Measurements from ENCODE around the gene GABRA6. TPM values are rescaled to one million over a fixed set of nuclear protein-coding genes. Genes with fewer than 3 reads are reported as not detected.

GABRA6 gene
- total and polyA plus RNA-seq, 2 of the 13 experiments (the other 11 are each of a cell fraction or from before 2014, with no cell fraction given), result not detected

DNA sequence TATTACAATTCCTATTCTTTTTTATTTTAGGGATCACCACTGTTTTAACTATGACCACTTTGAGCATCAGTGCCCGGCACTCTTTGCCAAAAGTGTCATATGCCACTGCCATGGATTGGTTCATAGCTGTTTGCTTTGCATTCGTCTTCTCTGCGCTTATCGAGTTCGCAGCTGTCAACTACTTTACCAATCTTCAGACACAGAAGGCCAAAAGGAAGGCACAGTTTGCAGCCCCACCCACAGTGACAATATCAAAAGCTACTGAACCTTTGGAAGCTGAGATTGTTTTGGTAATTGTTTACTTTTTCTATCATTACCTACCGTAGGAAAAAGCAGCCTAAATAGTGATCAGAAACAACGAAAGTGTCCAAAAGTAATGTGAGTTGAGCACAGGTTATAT is 6.4 kb downstream of the GABRA6 start (continued):
- TF ChIP-seq, protein P1, sequence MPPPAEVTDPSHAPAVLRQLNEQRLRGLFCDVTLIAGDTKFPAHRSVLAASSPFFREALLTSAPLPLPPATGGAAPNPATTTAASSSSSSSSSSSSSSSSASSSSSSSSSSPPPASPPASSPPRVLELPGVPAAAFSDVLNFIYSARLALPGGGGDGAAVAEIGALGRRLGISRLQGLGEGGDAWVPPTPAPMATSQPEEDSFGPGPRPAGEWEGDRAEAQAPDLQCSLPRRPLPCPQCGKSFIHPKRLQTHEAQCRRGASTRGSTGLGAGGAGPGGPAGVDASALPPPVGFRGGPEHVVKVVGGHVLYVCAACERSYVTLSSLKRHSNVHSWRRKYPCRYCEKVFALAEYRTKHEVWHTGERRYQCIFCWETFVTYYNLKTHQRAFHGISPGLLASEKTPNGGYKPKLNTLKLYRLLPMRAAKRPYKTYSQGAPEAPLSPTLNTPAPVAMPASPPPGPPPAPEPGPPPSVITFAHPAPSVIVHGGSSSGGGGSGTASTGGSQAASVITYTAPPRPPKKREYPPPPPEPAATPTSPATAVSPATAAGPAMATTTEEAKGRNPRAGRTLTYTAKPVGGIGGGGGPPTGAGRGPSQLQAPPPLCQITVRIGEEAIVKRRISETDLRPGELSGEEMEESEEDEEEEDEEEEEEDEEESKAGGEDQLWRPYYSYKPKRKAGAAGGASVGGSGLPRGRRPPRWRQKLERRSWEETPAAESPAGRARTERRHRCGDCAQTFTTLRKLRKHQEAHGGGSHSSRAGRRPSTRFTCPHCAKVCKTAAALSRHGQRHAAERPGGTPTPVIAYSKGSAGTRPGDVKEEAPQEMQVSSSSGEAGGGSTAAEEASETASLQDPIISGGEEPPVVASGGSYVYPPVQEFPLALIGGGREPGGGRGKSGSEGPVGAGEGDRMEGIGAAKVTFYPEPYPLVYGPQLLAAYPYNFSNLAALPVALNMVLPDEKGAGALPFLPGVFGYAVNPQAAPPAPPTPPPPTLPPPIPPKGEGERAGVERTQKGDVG (CRISPR knock-in tag; IDR thresholded peaks at IDR 0.05; ENCODE audit: borderline replicate concordance), result no peak
- no peak for TF ChIP-seq NONO (IDR thresholded peaks at IDR 0.05)
- TF ChIP-seq NONO (CRISPR knock-in tag; conservative IDR thresholded peaks at IDR 0.05), result no peak
- no peak for TF ChIP-seq ZNF432 (CRISPR knock-in tag; IDR thresholded peaks at IDR 0.05; ENCODE audit: borderline replicate concordance)
- TF ChIP-seq PCBP2 (optimal IDR thresholded peaks at IDR 0.05; ENCODE audit: low read depth, low read length, poor library complexity, severe bottlenecking), result no peak
- no peak for TF ChIP-seq ZNF431 (CRISPR knock-in tag; IDR thresholded peaks at IDR 0.05; ENCODE audit: borderline replicate concordance, low read depth)
- no peak for TF ChIP-seq NKX3-1 (CRISPR knock-in tag; IDR thresholded peaks at IDR 0.05)

DNA sequence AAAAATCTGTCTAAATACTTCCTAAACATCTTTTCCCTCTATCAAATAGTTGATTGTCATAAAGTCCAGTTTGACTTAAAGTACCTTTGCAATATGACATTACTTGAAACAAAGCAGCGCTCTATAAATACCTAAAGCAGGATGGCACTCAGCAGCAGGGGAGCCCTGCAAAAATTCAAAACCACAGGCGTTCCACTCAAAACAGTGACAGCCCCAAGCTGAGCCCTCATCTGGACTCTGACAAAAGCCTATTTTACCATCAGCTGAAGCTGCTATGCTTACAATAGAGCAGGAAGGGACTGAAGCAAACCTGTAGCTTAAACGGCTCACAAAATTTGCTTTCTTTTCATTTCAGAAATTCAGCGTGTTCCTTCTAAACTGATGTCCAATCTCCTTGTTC is 11.5 kb downstream of the GABRA6 start:
- FAIRE-seq (no peak), DNase-seq (ENCODE audit: low spot score) (no peak), ATAC-seq (no peak)
- no peak overlapping the region for H2AFZ ChIP-seq (ENCODE audit: low read length)
- H3K27me3 ChIP-seq (ENCODE audit: control insufficient read depth in 1 of 2, insufficient read depth in 2 of 2, low read length in 2 of 2), result no peaks in the 10 kb centered on the region
- in situ Hi-C loops (cut with HindIII; ENCODE audit: extremely low pct_ligation_motif_present, low pct_unique_long_range_greater_than_20kb) (no loop called here), intact Hi-C loops (cut with micrococcal nuclease; ENCODE audit: unreplicated experiment) (no loop called here)
- H3K9ac ChIP-seq (ENCODE audit: insufficient read depth, low read depth, low read length), result no peak overlapping the region
- CTCF ChIA-PET (ENCODE audit: low intra/inter-chr PET ratio, low total read pairs), result no interaction called here
- no peak overlapping the region for H3K4me3 ChIP-seq (replicated peaks in 1 of 3; ENCODE audit: insufficient read depth in 1 of 3, low read depth in 2 of 3, low read length in 3 of 3)
- no peaks in the 10 kb centered on the region for H4K20me1 ChIP-seq (ENCODE audit: insufficient read depth, low read length)
- H3K79me2 ChIP-seq (ENCODE audit: insufficient read depth, low read length), result no peaks in the 10 kb centered on the region
- H3K27ac ChIP-seq (ENCODE audit: extremely low read length, insufficient read depth, low read length), result no peak overlapping the region
- no peaks in the 10 kb centered on the region for H3K36me3 ChIP-seq (replicated peaks in 1 of 2; ENCODE audit: control insufficient read depth in 1 of 2, insufficient read depth in 2 of 2, low read length in 2 of 2)
- POLR2A ChIA-PET, result no interaction called here
- TF ChIP-seq, protein P2, sequence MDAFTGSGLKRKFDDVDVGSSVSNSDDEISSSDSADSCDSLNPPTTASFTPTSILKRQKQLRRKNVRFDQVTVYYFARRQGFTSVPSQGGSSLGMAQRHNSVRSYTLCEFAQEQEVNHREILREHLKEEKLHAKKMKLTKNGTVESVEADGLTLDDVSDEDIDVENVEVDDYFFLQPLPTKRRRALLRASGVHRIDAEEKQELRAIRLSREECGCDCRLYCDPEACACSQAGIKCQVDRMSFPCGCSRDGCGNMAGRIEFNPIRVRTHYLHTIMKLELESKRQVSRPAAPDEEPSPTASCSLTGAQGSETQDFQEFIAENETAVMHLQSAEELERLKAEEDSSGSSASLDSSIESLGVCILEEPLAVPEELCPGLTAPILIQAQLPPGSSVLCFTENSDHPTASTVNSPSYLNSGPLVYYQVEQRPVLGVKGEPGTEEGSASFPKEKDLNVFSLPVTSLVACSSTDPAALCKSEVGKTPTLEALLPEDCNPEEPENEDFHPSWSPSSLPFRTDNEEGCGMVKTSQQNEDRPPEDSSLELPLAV (CRISPR knock-in tag; conservative IDR thresholded peaks at IDR 0.05; ENCODE audit: low read depth), result no peak
- TF ChIP-seq, protein P3, sequence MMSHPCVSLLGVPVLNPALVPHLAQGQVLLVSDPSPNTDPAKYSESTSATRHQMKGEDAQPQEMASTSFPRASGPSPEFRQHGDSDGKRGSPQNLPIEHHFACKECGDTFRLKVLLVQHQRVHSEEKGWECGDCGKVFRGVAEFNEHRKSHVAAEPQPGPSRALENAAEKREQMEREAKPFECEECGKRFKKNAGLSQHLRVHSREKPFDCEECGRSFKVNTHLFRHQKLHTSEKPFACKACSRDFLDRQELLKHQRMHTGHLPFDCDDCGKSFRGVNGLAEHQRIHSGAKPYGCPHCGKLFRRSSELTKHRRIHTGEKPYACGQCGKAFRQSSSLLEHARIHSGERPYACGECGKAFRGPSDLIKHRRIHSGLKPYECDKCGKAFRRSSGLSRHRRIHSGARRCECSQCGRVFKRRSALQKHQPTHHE (CRISPR knock-in tag; IDR thresholded peaks at IDR 0.05; ENCODE audit: borderline replicate concordance), result no peak
- TF ChIP-seq, protein P4, sequence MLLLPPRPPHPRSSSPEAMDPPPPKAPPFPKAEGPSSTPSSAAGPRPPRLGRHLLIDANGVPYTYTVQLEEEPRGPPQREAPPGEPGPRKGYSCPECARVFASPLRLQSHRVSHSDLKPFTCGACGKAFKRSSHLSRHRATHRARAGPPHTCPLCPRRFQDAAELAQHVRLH (CRISPR knock-in tag; IDR thresholded peaks at IDR 0.05; ENCODE audit: borderline replicate concordance, low read depth), result no peak
- no peak for TF ChIP-seq CBFB (CRISPR knock-in tag; IDR thresholded peaks at IDR 0.05)
- no peak for TF ChIP-seq KDM1A (CRISPR knock-in tag; IDR thresholded peaks at IDR 0.05)
- TF ChIP-seq PPARG (CRISPR knock-in tag; conservative IDR thresholded peaks at IDR 0.05), result no peak
- no peak for TF ChIP-seq ZNF331 (CRISPR knock-in tag; IDR thresholded peaks at IDR 0.05)
- TF ChIP-seq GPN1 (CRISPR knock-in tag; IDR thresholded peaks at IDR 0.05; ENCODE audit: borderline replicate concordance), result no peak
- TF ChIP-seq SYNCRIP (IDR thresholded peaks at IDR 0.05; ENCODE audit: insufficient read depth, low read depth, low read length), result no peak
- TF ChIP-seq ZFP37 (CRISPR knock-in tag; IDR thresholded peaks at IDR 0.05; ENCODE audit: borderline replicate concordance), result no peak
- TF ChIP-seq HOXA5 (CRISPR knock-in tag; IDR thresholded peaks at IDR 0.05), result no peak
- no TSS peak for BruUV-seq (replicated peaks)
- no peak overlapping the region for H3K4me2 ChIP-seq (ENCODE audit: low read depth, low read length)
- H3K9me3 ChIP-seq (ENCODE audit: low read length), result no peaks in the 10 kb centered on the region
- WGBS (ENCODE audit: low lambda C conversion rate), result 0% methylated on average over 4 of the region's 4 CpGs
- no peaks in the 10 kb centered on the region for H3K4me1 ChIP-seq (ENCODE audit: insufficient read depth, low read length)
